ENCODE results near the gene LRCH4.

The LRCH4 gene

DNA sequence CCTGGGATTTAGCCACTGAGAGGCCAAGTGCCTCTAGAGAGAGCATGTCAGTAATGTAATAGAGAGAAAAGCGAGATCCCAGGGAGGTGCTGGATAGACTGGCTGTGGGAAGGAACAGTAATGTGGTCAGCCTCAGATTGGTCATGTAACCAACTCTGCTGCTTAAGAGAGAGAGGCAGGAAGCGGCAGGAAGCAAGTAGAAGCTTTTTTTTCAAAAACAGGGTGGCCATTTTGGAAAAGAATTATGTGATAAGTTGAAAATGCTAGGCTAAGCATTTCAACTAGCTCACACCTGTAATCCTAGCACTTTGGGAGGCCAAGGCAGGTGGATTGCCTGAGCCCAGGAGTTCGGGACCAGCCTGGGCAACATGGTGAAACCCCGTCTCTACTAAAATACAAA lies 12.5 kb upstream of the LRCH4 start:
- no peak for DNase-seq (ENCODE audit: low read depth)
- TF ChIP-seq, protein P1, sequence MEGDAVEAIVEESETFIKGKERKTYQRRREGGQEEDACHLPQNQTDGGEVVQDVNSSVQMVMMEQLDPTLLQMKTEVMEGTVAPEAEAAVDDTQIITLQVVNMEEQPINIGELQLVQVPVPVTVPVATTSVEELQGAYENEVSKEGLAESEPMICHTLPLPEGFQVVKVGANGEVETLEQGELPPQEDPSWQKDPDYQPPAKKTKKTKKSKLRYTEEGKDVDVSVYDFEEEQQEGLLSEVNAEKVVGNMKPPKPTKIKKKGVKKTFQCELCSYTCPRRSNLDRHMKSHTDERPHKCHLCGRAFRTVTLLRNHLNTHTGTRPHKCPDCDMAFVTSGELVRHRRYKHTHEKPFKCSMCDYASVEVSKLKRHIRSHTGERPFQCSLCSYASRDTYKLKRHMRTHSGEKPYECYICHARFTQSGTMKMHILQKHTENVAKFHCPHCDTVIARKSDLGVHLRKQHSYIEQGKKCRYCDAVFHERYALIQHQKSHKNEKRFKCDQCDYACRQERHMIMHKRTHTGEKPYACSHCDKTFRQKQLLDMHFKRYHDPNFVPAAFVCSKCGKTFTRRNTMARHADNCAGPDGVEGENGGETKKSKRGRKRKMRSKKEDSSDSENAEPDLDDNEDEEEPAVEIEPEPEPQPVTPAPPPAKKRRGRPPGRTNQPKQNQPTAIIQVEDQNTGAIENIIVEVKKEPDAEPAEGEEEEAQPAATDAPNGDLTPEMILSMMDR (IDR thresholded peaks at IDR 0.05; ENCODE audit: insufficient read depth, low read depth, low read length, missing control alignments), result no peak
- no peak overlapping the region for H3K4me3 ChIP-seq (ENCODE audit: low read depth, low read length)

- no peak for DNase-seq (ENCODE audit: low read depth)
- TF ChIP-seq, protein P1 (IDR thresholded peaks at IDR 0.05; ENCODE audit: insufficient read depth, low read depth, low read length, missing control alignments), result no peak
- H3K4me3 ChIP-seq (ENCODE audit: low read depth, low read length), result no peak overlapping the region
Measured at GRCh38 chr7:100595188-100595587, 9.3 kb upstream of the LRCH4 start.

- DNase-seq (ENCODE audit: low read depth), result no peak
- TF ChIP-seq, protein P1 (IDR thresholded peaks at IDR 0.05; ENCODE audit: insufficient read depth, low read depth, low read length, missing control alignments), result no peak
- H3K4me3 ChIP-seq (ENCODE audit: low read depth, low read length), result no peak overlapping the region
Measured at GRCh38 chr7:100591596-100591995, 5.7 kb upstream of the LRCH4 start.

DNA sequence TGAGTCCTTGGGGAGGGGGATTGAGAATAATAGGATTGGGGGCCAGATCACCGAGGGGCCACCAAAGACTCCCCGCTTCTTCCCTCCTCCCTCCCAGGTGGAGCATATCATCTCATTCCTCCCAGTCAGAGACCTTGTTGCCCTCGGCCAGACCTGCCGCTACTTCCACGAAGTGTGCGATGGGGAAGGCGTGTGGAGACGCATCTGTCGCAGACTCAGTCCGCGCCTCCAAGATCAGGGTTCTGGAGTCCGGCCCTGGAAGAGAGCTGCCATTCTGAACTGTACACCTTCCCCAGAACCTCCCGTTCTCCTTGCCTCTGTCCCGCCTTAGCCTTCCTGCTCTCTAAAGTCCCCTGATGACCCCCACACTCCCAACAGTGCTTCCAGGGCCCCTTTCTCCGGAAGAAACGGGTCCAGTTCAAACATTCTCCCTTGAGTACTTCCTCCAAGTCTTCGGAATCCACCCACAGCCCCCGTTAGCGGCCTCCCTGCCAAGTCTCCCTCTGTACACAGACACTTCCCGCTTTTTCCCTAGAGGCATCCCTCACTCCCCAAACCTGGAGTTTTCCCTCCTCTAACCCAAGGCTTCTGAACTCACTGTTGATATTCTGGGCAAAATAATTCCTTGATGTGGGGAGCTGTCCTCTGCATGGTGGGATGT lies 4.3 kb upstream of the LRCH4 start:
- DNase-seq (ENCODE audit: low read depth), result no peak
- TF ChIP-seq, protein P1 (IDR thresholded peaks at IDR 0.05; ENCODE audit: insufficient read depth, low read depth, low read length, missing control alignments), result no peak
- H3K4me3 ChIP-seq (ENCODE audit: low read depth, low read length), result no peak overlapping the region

GRCh38 chr7:100589341-100589947 lies 3.5 kb upstream of the LRCH4 start:
- H3K4me3 ChIP-seq (ENCODE audit: low read depth, low read length), result no peak overlapping the region
- no peak for DNase-seq (ENCODE audit: low read depth)
- TF ChIP-seq, protein P1 (IDR thresholded peaks at IDR 0.05; ENCODE audit: insufficient read depth, low read depth, low read length, missing control alignments), result no peak

DNA sequence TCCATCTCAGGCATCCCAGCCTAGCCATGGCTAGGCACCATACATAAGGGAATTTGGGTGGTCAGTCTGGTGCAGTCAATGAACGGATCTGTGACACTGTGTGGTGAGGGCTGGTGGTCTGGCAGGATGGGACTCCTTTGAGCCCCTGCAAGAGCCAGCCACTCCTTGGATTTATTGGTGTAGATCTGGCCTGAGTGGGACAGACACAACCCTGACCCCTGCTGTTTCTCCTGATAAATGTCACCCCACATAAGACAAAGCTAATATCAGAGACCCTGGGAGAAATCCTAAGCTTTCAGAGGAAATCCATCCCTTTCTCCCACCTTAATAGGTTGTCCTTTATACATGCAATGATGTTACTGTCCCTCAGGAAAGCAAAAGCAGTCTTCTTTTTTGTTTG lies 2.5 kb upstream of the LRCH4 start:
- TF ChIP-seq, protein P1 (IDR thresholded peaks at IDR 0.05; ENCODE audit: insufficient read depth, low read depth, low read length, missing control alignments), result peak; percentile 47
- H3K4me3 ChIP-seq (ENCODE audit: low read depth, low read length), result no peak overlapping the region
- peak; percentile 46 for DNase-seq (ENCODE audit: low read depth)

Data from GM12865 (cell line).